ENCODE measurements around the gene NAT14.

The NAT14 gene

DNA sequence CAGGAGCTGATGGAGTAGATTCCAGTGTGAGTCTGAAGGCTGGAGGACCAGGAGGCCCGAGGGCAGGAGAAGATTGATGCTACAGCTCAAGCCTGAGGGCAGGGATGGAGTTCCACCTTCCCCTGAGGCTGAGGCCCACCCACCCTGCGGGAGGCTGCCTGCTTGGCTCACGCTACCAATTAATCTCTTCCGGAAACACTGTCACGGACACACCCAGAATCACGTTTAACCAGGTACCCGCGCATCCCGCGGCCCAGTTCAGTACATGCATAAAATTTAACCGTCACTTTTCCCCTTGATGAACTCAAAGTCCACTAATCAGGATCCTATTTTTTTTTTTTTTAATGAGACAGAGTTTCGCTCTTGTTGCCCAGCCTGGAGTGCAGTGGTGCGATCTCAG, 13.7 kb upstream of the NAT14 start:
- CTCF ChIA-PET = interaction anchor here (0.6 to 0.7 kb wide), 2 partner anchors 29 to 363 kb away, joined by 3 read pairs; no protein-coding TSS in a partner anchor
- DNase-seq (ENCODE audit: low spot score) = no peak
- TF ChIP-seq, protein P1, sequence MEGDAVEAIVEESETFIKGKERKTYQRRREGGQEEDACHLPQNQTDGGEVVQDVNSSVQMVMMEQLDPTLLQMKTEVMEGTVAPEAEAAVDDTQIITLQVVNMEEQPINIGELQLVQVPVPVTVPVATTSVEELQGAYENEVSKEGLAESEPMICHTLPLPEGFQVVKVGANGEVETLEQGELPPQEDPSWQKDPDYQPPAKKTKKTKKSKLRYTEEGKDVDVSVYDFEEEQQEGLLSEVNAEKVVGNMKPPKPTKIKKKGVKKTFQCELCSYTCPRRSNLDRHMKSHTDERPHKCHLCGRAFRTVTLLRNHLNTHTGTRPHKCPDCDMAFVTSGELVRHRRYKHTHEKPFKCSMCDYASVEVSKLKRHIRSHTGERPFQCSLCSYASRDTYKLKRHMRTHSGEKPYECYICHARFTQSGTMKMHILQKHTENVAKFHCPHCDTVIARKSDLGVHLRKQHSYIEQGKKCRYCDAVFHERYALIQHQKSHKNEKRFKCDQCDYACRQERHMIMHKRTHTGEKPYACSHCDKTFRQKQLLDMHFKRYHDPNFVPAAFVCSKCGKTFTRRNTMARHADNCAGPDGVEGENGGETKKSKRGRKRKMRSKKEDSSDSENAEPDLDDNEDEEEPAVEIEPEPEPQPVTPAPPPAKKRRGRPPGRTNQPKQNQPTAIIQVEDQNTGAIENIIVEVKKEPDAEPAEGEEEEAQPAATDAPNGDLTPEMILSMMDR (conservative IDR thresholded peaks at IDR 0.05; ENCODE audit: low read depth) = no peak
- no peak overlapping the region for H3K27ac ChIP-seq
- POLR2A ChIA-PET (ENCODE audit: low non-redundant PET) = no interaction called here

DNA sequence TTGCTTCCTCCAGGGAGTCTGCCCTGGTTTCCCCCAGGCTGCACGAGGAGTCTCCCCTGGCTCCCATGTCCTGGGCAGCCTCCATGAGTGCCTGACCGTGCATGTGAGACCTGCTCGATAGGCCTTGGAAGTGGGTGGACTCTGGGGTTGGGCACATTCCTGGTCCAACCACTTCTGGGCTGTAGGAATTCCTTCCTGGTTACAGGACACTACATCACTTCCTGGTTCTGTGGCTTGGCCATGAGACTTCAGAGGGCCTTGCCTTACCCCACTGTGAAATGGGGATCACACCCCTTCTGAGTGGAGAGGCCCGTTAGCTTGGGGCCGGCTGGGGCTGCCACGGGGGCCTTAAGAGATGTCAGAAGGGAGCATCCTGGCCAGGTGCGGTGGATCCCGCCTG, 12.5 kb upstream of the NAT14 start:
- TF ChIP-seq, protein P1 (conservative IDR thresholded peaks at IDR 0.05; ENCODE audit: low read depth) = no peak
- DNase-seq (ENCODE audit: low spot score) = peak; percentile 48
- CTCF ChIA-PET = no interaction called here
- POLR2A ChIA-PET (ENCODE audit: low non-redundant PET) = no interaction called here
- peak overlapping the region; percentile 91 for H3K27ac ChIP-seq

DNA sequence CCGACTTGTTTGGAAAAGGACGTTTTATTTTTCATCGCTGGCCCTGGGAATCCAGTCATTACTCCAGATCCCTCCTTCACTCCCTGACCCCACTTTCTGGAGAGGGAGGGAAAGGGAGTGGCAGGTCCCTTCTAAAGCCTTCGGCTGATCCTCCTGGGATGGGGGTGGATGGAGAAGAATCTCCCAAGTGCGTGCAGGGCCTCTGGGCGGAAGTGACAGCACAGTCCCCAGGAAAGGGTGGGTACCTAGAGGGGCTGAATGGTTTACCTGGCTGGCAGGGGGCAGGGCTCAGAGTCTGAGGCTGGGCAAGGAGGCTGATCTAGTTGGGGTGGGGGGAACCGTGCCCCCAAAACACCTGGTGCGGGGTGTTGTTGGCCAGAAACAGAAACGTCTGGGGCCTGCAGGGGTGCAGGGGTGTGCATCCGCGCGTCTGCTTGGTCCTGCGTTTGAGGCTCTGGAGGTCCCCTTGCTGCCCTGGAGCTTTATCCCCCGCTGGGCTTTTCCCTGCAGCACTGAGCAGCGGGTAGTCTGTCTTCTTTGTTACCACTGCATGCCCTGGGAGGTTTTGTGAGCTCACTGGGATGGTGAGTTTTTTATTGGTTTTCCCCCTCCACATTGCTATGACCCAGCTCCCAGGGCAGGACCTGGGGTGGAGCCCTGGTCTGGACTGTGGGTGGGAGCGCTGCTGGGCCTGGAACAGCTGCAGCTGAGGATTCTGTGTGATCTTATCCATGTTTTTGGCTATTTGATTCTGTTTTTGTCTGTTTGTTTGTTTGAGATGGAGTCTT, 11.6 kb upstream of the NAT14 start:
- POLR2A ChIA-PET (ENCODE audit: low non-redundant PET) = no interaction called here
- peak overlapping the region; percentile 91 for H3K27ac ChIP-seq
- CTCF ChIA-PET = interaction anchor here (0.6 to 0.8 kb wide), 2 partner anchors 31 to 160 kb away, joined by 3 read pairs; no protein-coding TSS in a partner anchor
- TF ChIP-seq, protein P1 (conservative IDR thresholded peaks at IDR 0.05; ENCODE audit: low read depth) = no peak
- no peak for DNase-seq (ENCODE audit: low spot score)

DNA sequence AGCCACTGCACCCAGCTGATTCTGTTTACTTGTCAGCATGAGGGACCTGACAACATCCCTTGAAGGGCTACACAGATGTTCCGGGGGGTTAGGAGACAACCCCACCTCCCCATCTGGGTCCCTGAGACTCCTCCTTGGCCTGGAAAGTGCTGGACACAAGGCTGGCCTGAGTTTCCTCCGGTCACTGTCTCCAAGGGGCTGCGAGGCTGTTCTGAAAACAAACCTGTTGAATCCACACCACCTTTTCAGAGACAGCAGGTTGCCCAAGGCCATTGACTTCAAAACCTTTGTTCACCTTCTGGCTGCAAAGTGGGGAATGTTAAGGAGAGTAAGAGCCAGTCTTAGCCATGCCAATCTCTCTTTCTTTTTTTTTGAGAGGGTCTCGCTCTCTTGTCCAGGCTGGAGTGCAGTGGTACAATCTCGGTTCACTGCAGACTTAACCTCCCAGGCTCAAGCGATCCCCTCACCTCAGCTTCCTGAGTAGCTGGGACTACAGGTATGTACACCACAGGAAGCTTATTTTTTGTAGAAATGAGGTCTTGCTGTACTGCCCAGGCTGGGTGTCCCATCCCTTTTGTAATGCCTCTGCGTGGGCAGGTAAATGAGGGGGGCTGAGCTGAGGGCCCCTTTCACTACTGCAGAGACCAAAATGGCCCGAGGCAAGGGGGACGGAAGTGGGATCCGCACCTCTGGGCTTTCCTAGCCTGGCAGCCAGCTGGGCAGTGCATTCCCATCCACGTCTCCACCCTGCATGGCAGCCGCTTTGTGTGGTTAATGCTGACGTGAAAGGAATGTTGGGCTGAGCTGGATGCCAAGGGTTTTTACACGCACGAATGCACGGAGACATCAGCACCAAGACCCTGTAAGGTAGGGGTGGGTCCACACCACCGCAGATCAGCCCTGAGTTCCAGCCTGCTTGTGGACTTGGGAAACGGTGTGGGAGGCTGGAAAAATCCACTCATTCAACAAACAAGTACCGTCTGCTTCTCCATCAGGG, 10.4 kb upstream of the NAT14 start:
- CTCF ChIA-PET = no interaction called here
- TF ChIP-seq, protein P1 (conservative IDR thresholded peaks at IDR 0.05; ENCODE audit: low read depth) = no peak
- H3K27ac ChIP-seq = peak overlapping the region; percentile 91

DNA sequence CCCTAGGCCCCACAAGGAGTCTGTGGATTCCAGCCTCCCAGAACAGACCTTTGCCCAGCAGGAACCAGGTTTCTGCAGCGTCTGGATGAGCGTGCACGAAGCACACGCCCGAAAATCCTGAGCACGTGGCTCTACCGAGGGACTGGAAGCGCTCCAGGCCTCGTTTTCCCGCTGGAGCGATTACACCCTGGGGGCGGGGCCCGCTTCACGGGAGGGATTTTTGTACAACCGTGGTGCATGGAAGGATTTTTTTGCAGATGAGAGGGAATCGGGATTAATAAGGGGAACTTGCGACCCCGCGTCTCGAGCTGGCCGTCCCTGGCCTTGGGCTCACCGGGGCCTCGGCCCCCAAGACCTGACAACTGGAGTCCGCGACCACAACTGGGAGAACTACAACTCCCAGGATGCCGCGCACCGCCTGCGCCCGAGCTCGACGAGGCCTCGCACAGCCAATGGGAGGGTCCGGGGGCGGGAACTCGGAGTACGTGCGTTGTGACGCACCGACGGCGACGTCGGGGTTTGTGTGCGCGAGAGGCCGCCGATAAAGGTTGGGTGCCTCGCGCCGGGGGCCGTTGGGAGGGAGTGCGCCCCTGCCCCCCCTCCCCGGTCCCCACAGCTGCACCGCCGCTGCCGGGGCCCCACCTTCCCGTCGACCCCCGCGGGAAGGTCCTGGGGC, 8.8 kb upstream of the NAT14 start, which contains the start of gene ZNF628:
ZNF628 (plus strand) TSS at position 518 of the 676 bp plus-strand sequence. CDS start 3,294 bp downstream, outside the sequence.
- TF ChIP-seq, protein P1 (conservative IDR thresholded peaks at IDR 0.05; ENCODE audit: low read depth) = no peak
- POLR2A ChIA-PET (ENCODE audit: low non-redundant PET) = interaction anchor here (0.9 to 1.0 kb wide), 3 partner anchors 9 to 148 kb away, joined by 3 to 4 read pairs (median 3); partner anchors contain the start of genes FIZ1, NAT14 and ZNF784
- CTCF ChIA-PET = interaction anchor here (1.1 to 1.7 kb wide), 3 partner anchors 8 to 27 kb away, joined by 3 to 10 read pairs (median 7); no protein-coding TSS in a partner anchor
- peak; percentile 94 for DNase-seq (ENCODE audit: low spot score)
- peak within 1 kb of the TSS; percentile 91 for H3K27ac ChIP-seq

More for the DNA sequence above, 10.4 kb upstream of the NAT14 start:
- POLR2A ChIA-PET (ENCODE audit: low non-redundant PET) = no interaction called here
- no peak for DNase-seq (ENCODE audit: low spot score)

Measured in RWPE1 (cell line).